ENCODE data around the gene RBM19. TPM values are rescaled to one million over a fixed set of nuclear protein-coding genes. Genes with fewer than 3 reads are reported as not detected.

The RBM19 gene
- total and polyA plus RNA-seq, 4 donors, result 17.9 to 33.6 (median 21.9) TPM

DNA sequence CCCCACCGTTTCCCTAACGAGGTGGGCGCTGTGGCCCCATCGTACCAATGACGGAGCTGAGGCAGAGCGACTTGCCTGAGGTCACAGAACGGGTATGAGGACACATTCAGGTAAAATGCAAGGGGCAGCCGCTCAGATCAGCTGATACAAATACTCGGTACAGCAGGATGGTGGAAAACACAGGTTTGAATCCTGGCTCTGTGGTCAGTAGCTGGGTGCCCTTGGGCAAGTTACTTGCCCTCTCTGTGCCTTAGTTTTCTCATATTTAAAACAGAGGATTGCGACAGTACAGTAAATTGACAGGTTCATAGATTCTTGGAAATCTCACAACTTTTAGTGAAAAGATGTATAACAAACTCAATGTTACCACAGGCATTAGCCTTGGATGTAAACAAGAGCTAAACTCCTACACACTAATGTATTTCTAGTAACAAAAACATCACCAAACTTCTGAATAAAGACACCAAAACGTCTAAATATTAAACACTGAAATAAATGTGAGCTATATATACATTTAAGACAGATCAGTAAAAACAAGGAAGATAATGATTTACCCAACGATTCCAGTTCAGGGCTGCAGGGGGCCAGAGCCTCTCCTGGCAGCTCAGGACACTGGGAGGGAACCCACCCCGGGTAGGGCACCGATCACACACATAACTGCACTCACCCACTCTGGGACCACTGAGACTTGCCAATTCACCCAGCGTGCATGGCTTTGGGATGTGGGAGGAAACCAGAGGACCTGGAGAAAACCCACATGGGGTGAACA lies 128.4 kb downstream of the RBM19 start:
- no peaks in the 10 kb centered on the region for H3K27me3 ChIP-seq (ENCODE audit: control insufficient read depth in 3 of 3, insufficient read depth in 3 of 3, low read length in 2 of 3)
- no peak overlapping the region for H3K27ac ChIP-seq (ENCODE audit: low read depth in 1 of 2, low read length in 1 of 2)
- peaks cover 0 to 6% (median under 1%) of the 10 kb centered on the region in 4 donors for H3K36me3 ChIP-seq (ENCODE audit: control insufficient read depth in 4 of 4, insufficient read depth in 4 of 4, low read length in 4 of 4)
- no peak overlapping the region for H3K9ac ChIP-seq (ENCODE audit: insufficient read depth in 1 of 2, low read length in 2 of 2)
- 87 to 88% methylated on average over 15 of the region's 15 CpGs for WGBS, 2 donors
- no peak for DNase-seq
- H3K4me3 ChIP-seq, result no peak overlapping the region
- no peaks in the 10 kb centered on the region for H3K4me1 ChIP-seq (ENCODE audit: control insufficient read depth in 5 of 5, insufficient read depth in 5 of 5, low read length in 5 of 5)
- TF ChIP-seq, protein P1, sequence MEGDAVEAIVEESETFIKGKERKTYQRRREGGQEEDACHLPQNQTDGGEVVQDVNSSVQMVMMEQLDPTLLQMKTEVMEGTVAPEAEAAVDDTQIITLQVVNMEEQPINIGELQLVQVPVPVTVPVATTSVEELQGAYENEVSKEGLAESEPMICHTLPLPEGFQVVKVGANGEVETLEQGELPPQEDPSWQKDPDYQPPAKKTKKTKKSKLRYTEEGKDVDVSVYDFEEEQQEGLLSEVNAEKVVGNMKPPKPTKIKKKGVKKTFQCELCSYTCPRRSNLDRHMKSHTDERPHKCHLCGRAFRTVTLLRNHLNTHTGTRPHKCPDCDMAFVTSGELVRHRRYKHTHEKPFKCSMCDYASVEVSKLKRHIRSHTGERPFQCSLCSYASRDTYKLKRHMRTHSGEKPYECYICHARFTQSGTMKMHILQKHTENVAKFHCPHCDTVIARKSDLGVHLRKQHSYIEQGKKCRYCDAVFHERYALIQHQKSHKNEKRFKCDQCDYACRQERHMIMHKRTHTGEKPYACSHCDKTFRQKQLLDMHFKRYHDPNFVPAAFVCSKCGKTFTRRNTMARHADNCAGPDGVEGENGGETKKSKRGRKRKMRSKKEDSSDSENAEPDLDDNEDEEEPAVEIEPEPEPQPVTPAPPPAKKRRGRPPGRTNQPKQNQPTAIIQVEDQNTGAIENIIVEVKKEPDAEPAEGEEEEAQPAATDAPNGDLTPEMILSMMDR (IDR thresholded peaks at IDR 0.05; ENCODE audit: control extremely low read depth, extremely low read depth), result no peak
- ATAC-seq (ENCODE audit: insufficient read depth, low FRiP score), result no peak
- no peaks in the 10 kb centered on the region for H3K9me3 ChIP-seq (ENCODE audit: control insufficient read depth in 4 of 4, insufficient read depth in 3 of 4, low read length in 3 of 4)

DNA sequence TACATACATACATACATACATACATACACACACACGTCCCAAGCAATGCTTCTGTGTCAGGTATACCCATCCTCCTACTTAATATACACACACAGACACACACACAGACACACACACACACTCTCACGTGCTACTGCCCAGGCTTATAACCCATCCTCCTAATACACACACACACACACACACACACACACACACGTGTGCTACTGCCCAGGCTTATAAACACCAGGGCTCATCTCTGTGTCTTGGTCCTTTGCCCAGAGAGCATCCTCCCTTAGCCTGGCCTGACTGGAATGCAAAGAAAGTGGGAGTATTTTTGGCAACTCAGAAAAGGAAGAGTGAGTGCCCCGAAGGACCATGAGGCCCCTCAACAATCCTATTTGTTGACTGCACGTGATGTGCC lies 129.0 kb downstream of the RBM19 start:
- ATAC-seq (ENCODE audit: insufficient read depth, low FRiP score) (no peak), DNase-seq (no peak)
- WGBS, 2 donors, result 73 to 86% methylated on average over 5 of the region's 5 CpGs
- H3K9ac ChIP-seq (ENCODE audit: insufficient read depth in 1 of 2, low read length in 2 of 2), result no peak overlapping the region
- H3K9me3 ChIP-seq (ENCODE audit: control insufficient read depth in 4 of 4, insufficient read depth in 3 of 4, low read length in 3 of 4), result no peaks in the 10 kb centered on the region
- H3K4me1 ChIP-seq (ENCODE audit: control insufficient read depth in 5 of 5, insufficient read depth in 5 of 5, low read length in 5 of 5), result no peaks in the 10 kb centered on the region
- H3K27me3 ChIP-seq (ENCODE audit: control insufficient read depth in 3 of 3, insufficient read depth in 3 of 3, low read length in 2 of 3), result no peaks in the 10 kb centered on the region
- TF ChIP-seq, protein P1 (IDR thresholded peaks at IDR 0.05; ENCODE audit: control extremely low read depth, extremely low read depth), result no peak
- no peak overlapping the region for H3K27ac ChIP-seq (ENCODE audit: low read depth in 1 of 2, low read length in 1 of 2)
- peaks cover 0 to 5% (median 0%) of the 10 kb centered on the region in 4 donors for H3K36me3 ChIP-seq (ENCODE audit: control insufficient read depth in 4 of 4, insufficient read depth in 4 of 4, low read length in 4 of 4)
- no peak overlapping the region for H3K4me3 ChIP-seq

DNA sequence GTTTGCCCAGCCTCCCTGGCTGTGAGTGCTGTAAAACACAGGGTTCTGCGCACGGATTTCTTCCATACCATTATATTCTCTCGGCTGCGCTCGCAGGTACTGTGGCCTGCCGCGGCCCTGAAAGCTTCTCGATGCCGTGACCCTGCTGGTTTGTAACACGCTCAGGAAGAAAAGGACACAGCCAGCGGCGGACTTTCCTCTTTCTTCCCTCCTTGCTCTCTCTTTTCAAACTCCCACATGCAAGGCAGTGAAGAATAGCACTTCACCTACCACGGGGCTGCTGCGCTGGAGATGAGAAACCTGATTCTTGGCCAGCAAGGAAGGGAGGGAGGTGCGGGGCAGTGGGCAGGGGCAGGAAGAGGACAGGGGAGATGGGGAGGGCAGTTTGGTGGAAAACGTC lies 130.2 kb downstream of the RBM19 start:
- no peak for ATAC-seq (ENCODE audit: insufficient read depth, low FRiP score)
- Histone ChIP-seq H3K27ac (ENCODE audit: low read depth in 1 of 2, low read length in 1 of 2) (no peak overlapping the region), H3K9ac (ENCODE audit: insufficient read depth in 1 of 2, low read length in 2 of 2) (no peak overlapping the region), H3K4me3 (no peak overlapping the region), H3K9me3 (ENCODE audit: control insufficient read depth in 4 of 4, insufficient read depth in 3 of 4, low read length in 3 of 4) (no peaks in the 10 kb centered on the region), H3K27me3 (ENCODE audit: control insufficient read depth in 3 of 3, insufficient read depth in 3 of 3, low read length in 2 of 3) (no peaks in the 10 kb centered on the region), H3K4me1 (ENCODE audit: control insufficient read depth in 5 of 5, insufficient read depth in 5 of 5, low read length in 5 of 5) (peaks cover 0 to 7% (median 0%) of the 10 kb centered on the region in 5 donors), H3K36me3 (ENCODE audit: control insufficient read depth in 4 of 4, insufficient read depth in 4 of 4, low read length in 4 of 4) (peaks cover 0 to 5% (median 0%) of the 10 kb centered on the region in 4 donors)
- TF ChIP-seq, protein P1 (IDR thresholded peaks at IDR 0.05; ENCODE audit: control extremely low read depth, extremely low read depth), result no peak
- 87 to 89% methylated on average over 16 of the region's 16 CpGs for WGBS, 2 donors
- DNase-seq, result no peak

Data from lung (tissue), 12 donors.